ENCODE results near the gene MYO1H. TPM values are rescaled to one million over a fixed set of nuclear protein-coding genes. Genes with fewer than 3 reads are reported as not detected.

The MYO1H gene
- total RNA-seq, 1 experiment from 2014 or later: not detected

DNA sequence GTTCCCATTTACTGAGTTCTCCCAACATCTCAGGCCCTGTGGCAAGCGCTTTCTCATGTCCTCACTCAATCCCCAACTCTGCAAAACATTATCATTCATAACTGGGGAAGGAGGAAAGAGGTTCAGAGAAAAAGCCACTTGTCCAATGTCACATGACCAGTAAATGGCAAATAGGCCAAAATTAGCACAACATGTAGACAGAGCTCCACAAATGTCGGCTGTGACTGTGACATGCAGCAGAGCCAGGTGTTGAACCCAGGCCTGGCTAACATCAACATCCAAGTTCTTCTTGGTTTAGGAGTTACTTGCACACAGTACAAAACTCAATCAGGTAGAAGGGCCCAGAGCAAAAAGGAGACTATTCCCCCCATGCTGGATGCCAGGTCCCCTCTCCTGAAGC, 118.6 kb downstream of the MYO1H start:
- H3K9ac ChIP-seq (ENCODE audit: low read length): no peak overlapping the region
- no peak overlapping the region for H3K4me2 ChIP-seq (ENCODE audit: low read length)
- no peak for DNase-seq (ENCODE audit: low read depth, low spot score)
- peaks cover 9 to 19% of the 10 kb centered on the region in 2 experiments; a peak in 3 of 4 replicates for H3K36me3 ChIP-seq (ENCODE audit: control insufficient read depth in 1 of 2, insufficient read depth in 2 of 2, low read length in 2 of 2)
- H3K27me3 ChIP-seq (ENCODE audit: insufficient read depth, low read length): no peaks in the 10 kb centered on the region
- POLR2A ChIA-PET: no interaction called here
- intact Hi-C loops (cut with micrococcal nuclease): no loop called here
- peaks cover 4% of the 10 kb centered on the region; the same call in 1 of the 2 replicates for H4K20me1 ChIP-seq (ENCODE audit: insufficient read depth)
- no peaks in the 10 kb centered on the region for H3K9me3 ChIP-seq (ENCODE audit: control insufficient read depth in 1 of 2, insufficient read depth in 1 of 2, low read depth in 1 of 2, low read length in 2 of 2)
- no peak overlapping the region for H2AFZ ChIP-seq (ENCODE audit: low read depth, low read length, poor library complexity, severe bottlenecking)
- H3K9me2 ChIP-seq (ENCODE audit: insufficient read depth): no peaks in the 10 kb centered on the region
- RAD21 ChIA-PET (ENCODE audit: low non-redundant PET in 1 of 2, low total read pairs in 2 of 2, uncharacterized antibody in 2 of 2, unreplicated experiment in 2 of 2): no interaction called here
- H3K27ac ChIP-seq (ENCODE audit: low read depth, low read length): no peak overlapping the region
- no peak overlapping the region for H3K4me3 ChIP-seq (replicated peaks in 1 of 2; ENCODE audit: low read depth in 1 of 2, low read length in 2 of 2)
- peaks cover 66% of the 10 kb centered on the region for H3K79me2 ChIP-seq (ENCODE audit: insufficient read depth, low read length)
- CTCF ChIA-PET: no interaction called here
- BruUV-seq (replicated peaks): no TSS peak
- H3K4me1 ChIP-seq (ENCODE audit: control insufficient read depth in 1 of 2, insufficient read depth in 2 of 2, low read length in 2 of 2): peaks cover 34 to 41% of the 10 kb centered on the region in 2 experiments
- TF ChIP-seq JUND (IDR thresholded peaks at IDR 0.05): no peak
- TF ChIP-seq, protein P1, sequence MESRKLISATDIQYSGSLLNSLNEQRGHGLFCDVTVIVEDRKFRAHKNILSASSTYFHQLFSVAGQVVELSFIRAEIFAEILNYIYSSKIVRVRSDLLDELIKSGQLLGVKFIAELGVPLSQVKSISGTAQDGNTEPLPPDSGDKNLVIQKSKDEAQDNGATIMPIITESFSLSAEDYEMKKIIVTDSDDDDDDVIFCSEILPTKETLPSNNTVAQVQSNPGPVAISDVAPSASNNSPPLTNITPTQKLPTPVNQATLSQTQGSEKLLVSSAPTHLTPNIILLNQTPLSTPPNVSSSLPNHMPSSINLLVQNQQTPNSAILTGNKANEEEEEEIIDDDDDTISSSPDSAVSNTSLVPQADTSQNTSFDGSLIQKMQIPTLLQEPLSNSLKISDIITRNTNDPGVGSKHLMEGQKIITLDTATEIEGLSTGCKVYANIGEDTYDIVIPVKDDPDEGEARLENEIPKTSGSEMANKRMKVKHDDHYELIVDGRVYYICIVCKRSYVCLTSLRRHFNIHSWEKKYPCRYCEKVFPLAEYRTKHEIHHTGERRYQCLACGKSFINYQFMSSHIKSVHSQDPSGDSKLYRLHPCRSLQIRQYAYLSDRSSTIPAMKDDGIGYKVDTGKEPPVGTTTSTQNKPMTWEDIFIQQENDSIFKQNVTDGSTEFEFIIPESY (IDR thresholded peaks at IDR 0.05; ENCODE audit: extremely low read depth, insufficient replicate concordance, low read length): no peak
- TF ChIP-seq CEBPB (IDR thresholded peaks at IDR 0.05; ENCODE audit: low read depth): no peak
- no peak for TF ChIP-seq POLR2A (IDR thresholded peaks at IDR 0.05; ENCODE audit: borderline replicate concordance, extremely low read depth, insufficient read depth, insufficient read length)
- TF ChIP-seq SP1 (IDR thresholded peaks at IDR 0.05; ENCODE audit: low read depth): no peak
- TF ChIP-seq EGR1 (IDR thresholded peaks at IDR 0.05; ENCODE audit: low read depth): no peak
- TF ChIP-seq EZH2phosphoT487 (IDR thresholded peaks at IDR 0.05; ENCODE audit: borderline replicate concordance): no peak
- TF ChIP-seq ELF1 (IDR thresholded peaks at IDR 0.05; ENCODE audit: borderline replicate concordance, low read depth): no peak
- no peak for TF ChIP-seq SIN3A (IDR thresholded peaks at IDR 0.05; ENCODE audit: low read depth)
- no peak for TF ChIP-seq CBX3 (IDR thresholded peaks at IDR 0.05; ENCODE audit: low read depth)
- TF ChIP-seq, protein P2, sequence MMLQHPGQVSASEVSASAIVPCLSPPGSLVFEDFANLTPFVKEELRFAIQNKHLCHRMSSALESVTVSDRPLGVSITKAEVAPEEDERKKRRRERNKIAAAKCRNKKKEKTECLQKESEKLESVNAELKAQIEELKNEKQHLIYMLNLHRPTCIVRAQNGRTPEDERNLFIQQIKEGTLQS (IDR thresholded peaks at IDR 0.05): no peak
- no peak for TF ChIP-seq RAD21 (IDR thresholded peaks at IDR 0.05; ENCODE audit: low read depth)
- TF ChIP-seq ZFX (IDR thresholded peaks at IDR 0.05): no peak
- TF ChIP-seq POLR2AphosphoS5 (IDR thresholded peaks at IDR 0.05; ENCODE audit: low read depth, low read length): no peak
- no peak for TF ChIP-seq ZNF274 (IDR thresholded peaks at IDR 0.05; ENCODE audit: low read depth, low read length)
- no peak for TF ChIP-seq FOSL1 (IDR thresholded peaks at IDR 0.05; ENCODE audit: low read depth)
- TF ChIP-seq SRF (IDR thresholded peaks at IDR 0.05; ENCODE audit: low read depth): no peak
- TF ChIP-seq, protein P3, sequence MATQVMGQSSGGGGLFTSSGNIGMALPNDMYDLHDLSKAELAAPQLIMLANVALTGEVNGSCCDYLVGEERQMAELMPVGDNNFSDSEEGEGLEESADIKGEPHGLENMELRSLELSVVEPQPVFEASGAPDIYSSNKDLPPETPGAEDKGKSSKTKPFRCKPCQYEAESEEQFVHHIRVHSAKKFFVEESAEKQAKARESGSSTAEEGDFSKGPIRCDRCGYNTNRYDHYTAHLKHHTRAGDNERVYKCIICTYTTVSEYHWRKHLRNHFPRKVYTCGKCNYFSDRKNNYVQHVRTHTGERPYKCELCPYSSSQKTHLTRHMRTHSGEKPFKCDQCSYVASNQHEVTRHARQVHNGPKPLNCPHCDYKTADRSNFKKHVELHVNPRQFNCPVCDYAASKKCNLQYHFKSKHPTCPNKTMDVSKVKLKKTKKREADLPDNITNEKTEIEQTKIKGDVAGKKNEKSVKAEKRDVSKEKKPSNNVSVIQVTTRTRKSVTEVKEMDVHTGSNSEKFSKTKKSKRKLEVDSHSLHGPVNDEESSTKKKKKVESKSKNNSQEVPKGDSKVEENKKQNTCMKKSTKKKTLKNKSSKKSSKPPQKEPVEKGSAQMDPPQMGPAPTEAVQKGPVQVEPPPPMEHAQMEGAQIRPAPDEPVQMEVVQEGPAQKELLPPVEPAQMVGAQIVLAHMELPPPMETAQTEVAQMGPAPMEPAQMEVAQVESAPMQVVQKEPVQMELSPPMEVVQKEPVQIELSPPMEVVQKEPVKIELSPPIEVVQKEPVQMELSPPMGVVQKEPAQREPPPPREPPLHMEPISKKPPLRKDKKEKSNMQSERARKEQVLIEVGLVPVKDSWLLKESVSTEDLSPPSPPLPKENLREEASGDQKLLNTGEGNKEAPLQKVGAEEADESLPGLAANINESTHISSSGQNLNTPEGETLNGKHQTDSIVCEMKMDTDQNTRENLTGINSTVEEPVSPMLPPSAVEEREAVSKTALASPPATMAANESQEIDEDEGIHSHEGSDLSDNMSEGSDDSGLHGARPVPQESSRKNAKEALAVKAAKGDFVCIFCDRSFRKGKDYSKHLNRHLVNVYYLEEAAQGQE (IDR thresholded peaks at IDR 0.05; ENCODE audit: low read depth): no peak
- no peak for ATAC-seq

Measured in HCT116 (cell line).